ENCODE results near the gene PIP5K1B.

PIP5K1B gene

GRCh38 chr9:68808338-68808890 lies 103.4 kb downstream of the PIP5K1B start:
- no peak for DNase-seq (ENCODE audit: low read depth, low spot score)

DNA sequence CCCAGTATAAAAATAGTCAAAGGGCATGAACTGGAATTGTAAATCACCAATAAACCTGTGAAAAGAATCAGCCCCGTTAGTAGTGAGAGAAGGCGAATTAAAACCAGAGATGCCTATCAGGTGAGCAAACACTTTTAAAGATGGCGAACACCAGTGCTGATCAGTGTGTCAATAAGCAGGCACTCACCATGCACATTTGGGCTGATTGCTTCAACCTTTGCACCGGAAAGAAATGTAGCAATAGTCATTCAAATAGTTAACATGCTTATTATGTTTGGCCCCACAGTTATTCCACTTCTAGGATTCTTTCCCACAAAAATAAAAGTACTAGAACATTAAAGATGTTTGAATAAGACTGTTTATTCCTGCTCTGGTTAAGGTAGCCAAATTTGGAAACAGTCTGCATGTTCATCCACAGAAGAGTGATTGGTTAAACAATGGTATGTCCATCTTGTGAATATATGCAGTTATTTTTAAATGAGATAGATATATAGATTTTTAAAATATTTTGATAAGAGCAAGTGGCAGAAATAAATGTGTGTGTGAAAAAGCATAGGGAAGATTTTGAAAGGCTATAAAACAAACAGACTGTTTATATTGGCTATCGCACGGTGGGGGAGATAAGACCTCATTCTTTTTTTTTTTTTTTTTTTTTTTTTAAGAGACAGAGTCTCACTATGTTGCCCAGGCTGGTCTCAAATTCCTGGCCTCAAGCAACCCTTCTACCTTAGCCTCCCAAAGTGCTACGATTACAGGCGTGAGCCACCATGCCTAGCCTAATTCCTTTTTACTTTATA lies 112.2 kb downstream of the PIP5K1B start:
- DNase-seq (ENCODE audit: low read depth, low spot score), result no peak

- no peak for DNase-seq (ENCODE audit: low read depth, low spot score)
These were observed 114.0 kb downstream of the PIP5K1B start for GRCh38 chr9:68819065-68819464.

DNA sequence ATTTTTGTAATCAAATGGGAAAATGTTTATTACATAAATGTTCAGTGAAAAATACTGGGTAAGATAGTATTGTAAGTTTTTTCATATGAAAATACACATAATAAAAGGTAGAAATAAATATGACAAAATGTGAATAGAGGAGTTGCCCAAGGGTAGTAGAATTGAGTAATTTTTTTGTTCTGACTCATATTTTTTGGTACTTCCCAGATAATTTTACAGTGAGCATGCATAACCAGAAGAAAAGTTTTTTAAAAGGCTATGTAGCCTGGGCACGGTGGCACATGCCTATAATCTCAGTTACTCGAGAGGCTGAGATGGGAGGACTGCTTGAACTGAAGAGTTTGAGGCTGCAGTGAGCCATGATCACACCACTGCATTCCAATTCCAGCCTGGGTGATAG lies 116.9 kb downstream of the PIP5K1B start:
- DNase-seq (ENCODE audit: low read depth, low spot score), result no peak

- DNase-seq (ENCODE audit: low read depth, low spot score), result no peak
These were observed 117.6 kb downstream of the PIP5K1B start for GRCh38 chr9:68822596-68823165.

DNA sequence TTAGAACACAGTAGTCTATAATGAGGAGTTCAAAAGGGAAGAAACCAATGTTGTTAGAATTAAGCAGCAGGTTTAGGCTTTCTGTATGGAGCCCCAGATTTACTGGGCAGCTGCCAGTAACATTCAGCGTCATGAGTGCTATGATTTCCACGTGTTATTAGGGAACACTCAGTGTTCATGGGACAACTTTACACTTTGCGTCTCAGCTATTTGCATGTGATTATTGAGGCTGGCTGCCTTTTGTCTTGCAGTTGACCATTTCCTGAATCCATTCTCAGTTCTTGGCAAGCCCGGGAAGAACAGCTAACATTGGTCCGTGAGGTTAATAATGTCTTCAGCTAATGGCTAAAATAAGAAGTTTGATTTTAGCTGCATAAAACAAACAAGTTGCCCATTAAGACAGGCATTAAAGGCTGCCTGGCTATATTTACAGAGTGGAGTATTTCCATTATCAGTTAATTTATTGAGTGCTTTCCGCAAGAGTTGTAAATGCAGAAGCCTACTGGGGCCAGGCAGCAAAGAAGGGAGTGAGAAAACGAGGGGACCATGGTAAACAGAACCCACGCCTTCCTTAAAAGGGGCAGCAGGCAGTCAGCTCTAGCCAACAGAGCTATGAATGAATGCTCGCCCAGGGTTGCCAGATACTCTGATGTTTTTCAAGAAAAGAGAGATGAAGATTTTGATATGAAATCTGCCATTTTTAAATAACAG lies 120.9 kb downstream of the PIP5K1B start:
- DNase-seq (ENCODE audit: low read depth, low spot score), result no peak

DNA sequence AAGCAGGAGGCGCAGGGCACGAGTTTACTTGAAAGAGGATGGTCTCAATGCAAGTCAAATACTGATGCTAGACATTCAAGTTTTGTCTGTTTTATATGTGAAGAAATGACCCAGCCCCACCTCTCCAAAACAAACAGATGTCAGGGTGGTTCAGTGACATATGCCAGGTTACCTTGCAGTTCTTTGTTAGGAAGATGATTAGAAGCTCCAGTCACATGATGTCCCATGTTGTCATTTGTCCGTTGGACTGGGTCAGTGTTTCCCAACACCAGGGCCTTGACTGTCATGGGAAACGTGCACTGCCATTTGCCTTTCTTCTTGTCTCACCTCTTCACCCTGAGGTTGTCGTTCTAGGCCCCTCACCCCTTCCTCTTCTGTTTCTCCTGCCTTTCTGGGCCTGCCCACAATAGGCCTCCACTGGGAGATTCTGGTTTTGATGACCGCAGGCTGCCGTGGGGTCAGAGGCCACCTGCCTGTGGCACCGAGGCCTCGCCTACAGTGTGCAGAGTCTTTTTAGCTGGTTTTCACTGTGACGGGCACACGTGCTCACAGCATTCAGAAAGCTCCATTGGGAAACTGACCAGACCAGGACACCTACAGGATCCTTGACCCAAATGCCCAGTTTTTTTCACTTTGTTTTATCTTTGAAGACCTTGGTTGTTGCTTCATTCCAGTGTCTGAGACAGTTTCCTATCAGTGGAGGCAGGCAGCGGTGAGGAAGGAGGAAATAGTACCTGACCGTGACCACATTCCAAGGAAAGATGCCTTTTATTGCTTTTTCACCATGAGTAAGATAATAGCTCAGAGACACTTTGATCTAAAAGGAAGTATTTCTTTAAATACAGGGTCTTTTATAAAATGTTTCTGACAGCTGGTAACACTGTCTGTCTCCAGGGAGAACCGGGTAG lies 123.1 kb downstream of the PIP5K1B start:
- DNase-seq (ENCODE audit: low read depth, low spot score), result no peak

- no peak for DNase-seq (ENCODE audit: low read depth, low spot score)
These were observed 127.1 kb downstream of the PIP5K1B start for GRCh38 chr9:68832101-68832500.

DNA sequence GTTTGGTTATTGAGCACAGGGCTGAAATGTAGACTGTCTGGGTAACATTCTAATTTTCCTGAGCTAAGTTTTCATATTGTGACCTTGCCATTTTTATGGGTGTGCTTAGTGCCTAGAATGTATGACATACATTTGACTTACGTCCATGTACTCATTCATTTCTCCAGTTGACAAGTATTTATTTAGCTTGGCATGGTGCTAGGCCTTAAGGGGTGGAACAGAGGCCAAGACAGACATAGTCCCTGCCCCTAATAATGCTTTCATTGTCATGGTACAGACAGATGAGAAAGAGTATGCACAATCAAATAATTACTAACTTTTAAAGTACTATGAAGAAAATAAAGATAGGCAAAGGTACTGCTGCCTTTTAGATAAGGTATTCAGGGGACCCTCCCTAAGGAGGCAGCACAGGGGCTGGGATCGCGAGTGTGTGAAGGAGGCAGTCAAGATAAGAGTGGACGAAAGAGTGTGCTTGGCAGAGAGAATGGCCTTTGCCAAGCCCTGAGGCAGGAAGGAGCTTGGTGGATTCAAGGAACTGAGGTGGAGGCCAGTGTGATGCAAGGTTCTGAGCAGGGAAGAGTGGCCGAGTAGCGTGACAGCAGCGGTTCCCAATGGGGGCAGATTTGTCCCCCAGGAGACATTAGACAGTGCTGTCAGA lies 128.0 kb downstream of the PIP5K1B start:
- DNase-seq (ENCODE audit: low read depth, low spot score), result no peak

GRCh38 chr9:68834931-68835520 lies 130.0 kb downstream of the PIP5K1B start:
- no peak for DNase-seq (ENCODE audit: low read depth, low spot score)

- no peak for DNase-seq (ENCODE audit: low read depth, low spot score)
These were observed 131.7 kb downstream of the PIP5K1B start for GRCh38 chr9:68836788-68837187.

- no peak for DNase-seq (ENCODE audit: low read depth, low spot score)
These were observed 133.2 kb downstream of the PIP5K1B start for GRCh38 chr9:68838245-68838644.

DNA sequence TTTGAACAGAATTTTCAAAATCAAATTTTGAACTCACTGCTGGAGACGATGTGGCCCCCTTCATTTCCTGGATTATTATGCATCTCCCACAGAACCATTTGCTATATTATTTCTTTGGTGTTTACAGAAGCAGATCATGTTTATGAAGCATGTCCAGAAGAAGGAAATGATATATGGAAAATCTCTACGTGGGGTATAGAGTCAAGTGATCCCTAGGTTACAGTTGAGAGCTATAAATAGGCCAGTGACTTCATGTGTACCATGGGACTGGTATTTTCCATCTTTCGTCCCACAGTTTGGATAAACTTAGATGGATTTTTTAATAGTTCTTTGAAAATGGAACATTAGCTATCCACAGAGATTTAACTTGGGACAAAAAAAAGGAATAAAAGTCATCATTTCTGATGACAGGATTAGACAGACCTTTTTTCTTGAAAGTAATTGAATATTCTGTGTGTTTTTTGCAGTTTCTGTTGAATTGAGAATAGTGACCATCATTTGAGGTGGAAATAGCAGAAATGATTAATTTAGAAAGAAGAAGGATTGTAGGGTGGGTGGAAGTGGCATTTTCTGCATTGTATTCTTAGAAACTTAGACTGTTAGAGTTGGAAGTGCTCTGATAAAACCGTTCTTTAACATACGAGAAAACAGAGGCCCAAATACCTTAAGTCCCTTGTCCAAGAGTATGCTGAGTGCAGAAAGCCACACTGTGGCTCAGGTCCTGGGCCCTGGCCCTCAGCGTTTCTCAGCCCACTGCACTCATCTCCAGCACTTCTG lies 136.4 kb downstream of the PIP5K1B start:
- DNase-seq (ENCODE audit: low read depth, low spot score), result no peak

- no peak for DNase-seq (ENCODE audit: low read depth, low spot score)
These were observed 137.5 kb downstream of the PIP5K1B start for GRCh38 chr9:68842568-68842967.

GRCh38 chr9:68843239-68843638 lies 138.2 kb downstream of the PIP5K1B start:
- DNase-seq (ENCODE audit: low read depth, low spot score), result no peak

- DNase-seq (ENCODE audit: low read depth, low spot score), result no peak
These were observed 139.1 kb downstream of the PIP5K1B start for GRCh38 chr9:68844157-68844556.

- no peak for DNase-seq (ENCODE audit: low read depth, low spot score)
These were observed 139.9 kb downstream of the PIP5K1B start for GRCh38 chr9:68844631-68845612.

DNA sequence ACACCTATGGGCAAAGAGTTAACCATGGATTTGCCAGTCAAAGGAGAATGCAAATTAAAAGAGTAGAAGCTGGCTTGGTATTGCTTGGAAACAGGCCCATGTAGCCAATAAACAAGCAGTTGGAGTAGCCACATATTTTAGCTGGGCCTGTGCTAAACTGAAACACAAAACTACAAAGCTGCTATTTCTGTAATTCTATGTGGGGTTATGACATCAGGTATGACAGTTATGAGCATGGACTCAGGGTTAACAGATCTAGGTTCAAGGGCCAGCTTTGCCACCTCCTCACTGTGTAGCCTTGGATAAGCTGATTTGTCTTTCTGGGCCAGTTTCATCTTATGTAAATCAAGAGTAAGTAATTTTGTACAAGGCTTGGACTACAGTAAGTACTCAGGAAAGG lies 142.7 kb downstream of the PIP5K1B start:
- DNase-seq (ENCODE audit: low read depth, low spot score), result no peak

- no peak for DNase-seq (ENCODE audit: low read depth, low spot score)
These were observed 146.6 kb downstream of the PIP5K1B start for GRCh38 chr9:68851657-68852056.

Measured in brain pericyte (primary cell).